HG03060 (cell line): ENCODE measurements around the gene PGK1.
"Not testable (repeated sequence)": the region's sequence is repeated elsewhere in the genome, so short reads cannot be mapped to it uniquely, and the experiment has no call there.

Experiments used
- ATAC-seq: cut with Tn5 transposase; IDR thresholded peaks from one replicate; pipeline ENCODE4 v1.9.1; 2021; ENCODE audit warnings: low read depth, moderate number of reproducible peaks; ENCODE audit not compliant: unreplicated experiment

Gene PGK1

GRCh38 chrX:78111140-78111931 lies 7.3 kb downstream of the PGK1 start:
- no peak for ATAC-seq

GRCh38 chrX:78116365-78116764 lies 12.3 kb downstream of the PGK1 start:
- no peak for ATAC-seq

- no peak for ATAC-seq
These were observed 12.7 kb downstream of the PGK1 start for GRCh38 chrX:78116766-78117165.

GRCh38 chrX:78118628-78119027 lies 14.6 kb downstream of the PGK1 start:
- no peak for ATAC-seq

- no peak for ATAC-seq
These were observed 15.6 kb downstream of the PGK1 start for GRCh38 chrX:78119521-78120227.

- no peak for ATAC-seq
These were observed 19.1 kb downstream of the PGK1 start for GRCh38 chrX:78123190-78123589.

GRCh38 chrX:78124307-78124706 lies 20.3 kb downstream of the PGK1 start:
- ATAC-seq = no peak

- no peak for ATAC-seq
These were observed 21.1 kb downstream of the PGK1 start for GRCh38 chrX:78125148-78125547.

GRCh38 chrX:78125781-78126180 lies 21.7 kb downstream of the PGK1 start:
- not testable (repeated sequence) for ATAC-seq

- ATAC-seq = no peak
These were observed 25.7 kb downstream of the PGK1 start for GRCh38 chrX:78129714-78130113.

GRCh38 chrX:78130396-78130795 lies 26.3 kb downstream of the PGK1 start:
- ATAC-seq = no peak

- ATAC-seq = no peak
These were observed 27.1 kb downstream of the PGK1 start for GRCh38 chrX:78131117-78131516.

GRCh38 chrX:78133238-78133960 lies 29.4 kb downstream of the PGK1 start:
- no peak for ATAC-seq

GRCh38 chrX:78139160-78140123 lies 35.4 kb downstream of the PGK1 start, which contains the start of gene TAF9B:
Gene TAF9B, minus strand, starts transcription at chrX:78139650. Its CDS starts 39 bp downstream, at chrX:78139611.
- peak; percentile 86 for ATAC-seq

- ATAC-seq = no peak
These were observed 36.2 kb downstream of the PGK1 start for GRCh38 chrX:78140206-78140605.

- not testable (repeated sequence) for ATAC-seq
These were observed 43.0 kb downstream of the PGK1 start for GRCh38 chrX:78147002-78147540.

- not testable (repeated sequence) for ATAC-seq
These were observed 53.3 kb downstream of the PGK1 start for GRCh38 chrX:78157373-78157772.

- not testable (repeated sequence) for ATAC-seq
These were observed 53.8 kb downstream of the PGK1 start for GRCh38 chrX:78157846-78158245.

- not testable (repeated sequence) for ATAC-seq
These were observed 56.7 kb downstream of the PGK1 start for GRCh38 chrX:78160711-78161110.

- ATAC-seq = not testable (repeated sequence)
These were observed 59.1 kb downstream of the PGK1 start for GRCh38 chrX:78163175-78163574.
